GM19455 (cell line): ENCODE data around the gene VPS11.
A peak's percentile ranks its signal among the peaks of the same experiment; 100 is the strongest.
"Not testable (repeated sequence)": the region's sequence is repeated elsewhere in the genome, so short reads cannot be mapped to it uniquely, and the experiment has no call there.

Experiments
- ATAC-seq: cut with Tn5 transposase; IDR thresholded peaks from one replicate; pipeline ENCODE4 v1.9.1; 2021; ENCODE audit not compliant: unreplicated experiment

The VPS11 gene

DNA sequence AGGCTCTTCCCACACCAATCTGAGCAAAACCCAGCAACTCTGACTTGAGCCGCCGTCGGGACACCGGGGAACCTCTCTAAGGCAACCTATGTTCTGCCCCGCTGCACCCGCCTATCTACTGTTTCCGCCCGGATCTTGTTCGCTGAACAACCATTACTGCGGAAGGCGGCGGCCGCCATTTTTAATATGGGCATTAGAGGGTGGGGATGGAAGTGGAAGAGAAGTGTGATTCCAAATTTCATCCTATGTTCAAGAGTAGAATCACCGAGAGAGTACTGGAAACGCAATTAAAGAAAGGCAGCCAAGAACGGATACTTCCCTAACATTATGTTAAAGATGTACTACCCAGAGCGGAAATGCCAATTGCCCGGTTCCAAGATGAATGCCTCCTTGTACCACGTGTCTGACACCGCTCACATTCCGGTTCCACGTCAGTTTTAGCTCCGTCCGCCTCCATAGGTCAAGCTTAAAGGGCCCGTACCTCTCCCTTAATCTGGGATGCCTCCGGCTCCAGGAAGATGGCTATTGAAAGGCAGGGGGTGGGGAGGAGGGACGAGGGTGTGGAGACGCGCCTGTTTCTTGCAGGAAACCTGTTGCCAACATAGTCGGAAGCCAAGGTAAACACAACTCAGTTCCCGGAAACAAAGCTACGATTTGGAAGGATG is 34.3 kb downstream of the VPS11 start, which contains the start of gene DPAGT1:
TSS of gene DPAGT1 (minus strand) at position 95 of the 665 bp plus-strand sequence. CDS start 198 bp downstream, outside the sequence.
- ATAC-seq: peak; percentile 75

DNA sequence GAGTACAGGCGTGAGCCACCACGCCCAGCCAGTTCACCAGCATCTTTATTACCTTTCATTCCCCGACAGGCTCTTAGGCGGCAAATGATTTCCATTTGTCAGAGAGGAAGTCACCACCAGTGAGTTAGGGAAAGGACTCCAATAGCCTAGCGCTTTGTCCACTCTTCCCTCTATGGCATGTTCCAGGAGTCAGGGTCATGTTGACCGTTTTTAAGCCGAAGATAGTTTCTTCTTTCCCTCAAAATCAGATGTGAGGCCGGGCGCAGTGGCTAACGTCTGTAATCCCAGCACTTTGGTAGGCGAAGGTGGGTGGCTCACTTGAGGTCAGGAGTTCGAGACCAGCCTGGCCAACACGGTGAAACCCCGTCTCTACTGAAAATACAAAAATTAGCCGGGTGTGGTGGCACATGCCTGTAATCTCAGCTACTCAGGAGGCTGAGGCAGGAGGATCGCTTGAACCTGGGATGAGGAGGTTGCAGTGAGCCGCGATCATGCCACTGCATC is 35.6 kb downstream of the VPS11 start:
- ATAC-seq: not testable (repeated sequence)

DNA sequence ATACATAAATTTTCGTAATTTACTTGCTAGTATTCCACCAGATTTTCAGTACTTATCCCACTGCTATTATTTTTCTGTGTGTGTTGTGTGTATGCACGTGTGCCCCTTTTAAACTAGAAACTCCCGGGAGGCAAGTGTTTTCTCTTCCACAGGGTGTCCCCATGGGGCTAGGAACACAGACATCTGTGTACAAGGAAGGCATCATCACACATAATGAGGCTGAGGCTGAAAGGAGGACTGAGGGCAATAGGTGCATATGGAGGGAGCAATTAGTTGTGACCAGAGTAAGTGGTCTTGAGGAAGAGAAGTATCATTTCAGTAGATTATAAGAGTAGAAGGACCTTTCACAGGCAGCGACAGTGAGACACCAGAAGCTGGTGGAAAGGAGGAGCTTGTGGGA is 36.2 kb downstream of the VPS11 start:
- ATAC-seq: no peak

DNA sequence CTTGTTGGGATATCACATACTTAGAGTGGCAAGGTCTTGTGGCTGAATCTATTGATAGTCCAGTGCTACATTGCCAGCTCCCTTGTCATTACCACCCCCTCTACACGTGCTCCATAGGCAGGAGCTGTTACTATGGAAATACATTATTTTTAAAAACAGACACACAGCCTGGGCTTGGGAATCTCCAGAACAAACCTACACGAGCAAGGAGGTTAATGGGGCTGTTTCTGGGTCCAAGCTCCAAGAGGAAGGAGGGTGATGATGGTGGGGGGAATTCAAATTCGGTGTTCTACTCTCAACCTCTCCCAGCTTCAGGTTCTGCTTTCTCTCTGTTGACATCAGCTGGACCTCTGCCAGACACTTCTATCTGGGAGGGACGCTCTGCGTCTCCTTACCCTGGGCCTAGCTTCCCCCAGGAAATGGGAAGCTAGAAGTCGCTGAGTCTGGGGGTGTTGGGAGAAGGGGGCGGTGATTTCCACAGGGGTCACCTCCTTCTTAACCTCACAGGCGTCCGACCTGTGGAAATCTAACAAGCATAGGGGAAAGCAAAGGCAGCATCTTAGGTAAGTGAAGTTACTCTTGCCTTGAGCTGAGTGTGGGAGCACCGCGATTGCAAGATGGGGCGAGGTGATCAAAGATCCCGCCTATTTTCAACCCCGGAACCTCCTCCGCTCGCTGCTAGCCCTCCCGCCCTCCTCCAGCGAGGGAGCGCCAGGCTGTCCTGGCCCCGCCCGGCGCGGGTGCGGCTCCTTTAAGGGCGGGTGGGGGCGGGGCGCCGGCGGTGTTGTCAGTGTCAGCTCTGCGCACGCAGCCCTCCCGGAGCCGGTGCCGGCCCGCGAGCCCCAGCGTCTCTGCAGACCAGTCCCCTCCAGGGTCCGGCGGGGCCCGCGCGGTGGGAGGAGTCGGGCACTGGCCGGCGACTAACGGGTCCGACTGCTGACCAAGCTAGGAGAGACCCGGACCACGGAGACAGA is 39.2 kb downstream of the VPS11 start, which contains the start of gene C2CD2L:
TSS of gene C2CD2L (plus strand) at position 781 of the 974 bp plus-strand sequence. CDS start 398 bp downstream, outside the sequence.
- peak; percentile 74 for ATAC-seq

DNA sequence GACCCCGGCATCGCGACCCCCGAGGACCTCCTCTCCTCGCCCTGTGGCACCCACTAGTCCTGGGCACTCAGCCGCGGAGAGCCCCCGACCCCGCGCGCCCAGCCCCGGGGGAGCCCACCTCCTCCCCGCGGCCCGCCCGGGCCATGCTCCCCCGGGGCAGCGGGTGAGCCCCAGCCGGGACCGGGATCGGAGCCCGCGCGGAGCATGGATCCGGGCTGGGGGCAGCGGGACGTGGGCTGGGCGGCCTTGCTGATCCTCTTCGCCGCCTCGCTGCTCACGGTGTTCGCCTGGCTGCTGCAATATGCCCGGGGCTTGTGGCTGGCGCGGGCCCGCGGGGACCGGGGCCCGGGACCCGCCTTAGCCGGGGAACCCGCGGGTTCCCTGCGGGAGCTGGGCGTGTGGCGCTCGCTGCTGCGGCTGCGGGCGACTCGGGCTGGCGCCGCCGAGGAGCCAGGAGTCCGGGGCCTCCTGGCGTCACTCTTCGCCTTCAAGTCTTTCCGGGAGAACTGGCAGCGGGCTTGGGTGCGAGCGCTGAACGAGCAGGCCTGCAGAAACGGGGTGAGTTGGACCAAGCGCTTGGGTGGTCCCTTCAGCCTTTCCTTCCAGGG is 40.0 kb downstream of the VPS11 start:
- ATAC-seq: peak; percentile 25

DNA sequence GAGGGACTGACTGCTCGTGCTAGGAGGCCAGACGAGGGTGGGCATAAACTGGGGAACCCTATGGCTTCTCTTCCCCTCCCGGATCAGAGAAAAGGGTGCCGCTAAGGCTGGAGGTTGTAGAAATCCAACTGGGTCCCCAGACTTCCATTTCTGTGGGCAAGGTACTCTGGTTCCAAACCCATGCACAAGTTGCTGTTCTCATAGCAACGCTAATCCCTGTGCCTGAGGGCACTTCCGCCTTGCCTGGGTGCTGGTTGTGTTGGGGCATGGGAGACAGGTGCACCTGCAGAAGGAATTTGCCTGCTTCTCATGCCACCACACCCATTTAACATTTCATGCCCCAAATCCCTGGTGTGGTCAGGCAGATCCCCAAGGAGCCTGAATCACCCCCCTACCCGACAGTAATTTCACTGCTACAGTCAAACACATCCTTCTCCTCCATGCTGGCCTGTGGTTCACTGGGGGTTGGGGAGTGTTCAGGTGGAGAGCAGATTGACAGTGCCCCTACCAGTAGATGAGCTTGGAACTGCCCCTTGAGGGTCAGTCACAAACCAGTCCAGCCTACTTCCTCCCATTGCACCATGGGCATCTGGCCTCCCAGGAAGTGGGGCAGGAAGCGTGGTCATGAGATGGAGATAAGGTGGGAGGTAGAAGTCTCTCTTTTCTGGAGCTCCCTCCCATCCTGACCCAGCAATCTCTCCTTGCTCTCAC is 40.7 kb downstream of the VPS11 start:
- ATAC-seq: no peak

DNA sequence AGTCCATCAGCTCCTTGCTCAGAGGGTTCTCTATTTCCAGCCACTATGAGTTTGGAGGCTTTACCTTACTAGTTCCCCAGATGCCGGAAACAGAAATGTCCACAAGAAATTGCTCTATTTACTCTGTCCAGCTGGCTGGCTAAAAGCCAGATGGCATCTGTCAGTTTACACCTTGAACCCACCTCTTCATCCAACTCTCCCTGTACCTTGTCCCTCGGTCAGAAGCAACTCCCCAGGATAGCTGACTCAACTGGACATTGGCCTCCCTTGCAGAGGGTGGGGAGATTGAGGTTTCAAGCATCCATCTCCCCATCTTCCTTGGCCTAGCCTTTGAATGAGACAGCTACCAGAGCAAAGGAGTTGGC is 41.2 kb downstream of the VPS11 start:
- ATAC-seq: no peak

DNA sequence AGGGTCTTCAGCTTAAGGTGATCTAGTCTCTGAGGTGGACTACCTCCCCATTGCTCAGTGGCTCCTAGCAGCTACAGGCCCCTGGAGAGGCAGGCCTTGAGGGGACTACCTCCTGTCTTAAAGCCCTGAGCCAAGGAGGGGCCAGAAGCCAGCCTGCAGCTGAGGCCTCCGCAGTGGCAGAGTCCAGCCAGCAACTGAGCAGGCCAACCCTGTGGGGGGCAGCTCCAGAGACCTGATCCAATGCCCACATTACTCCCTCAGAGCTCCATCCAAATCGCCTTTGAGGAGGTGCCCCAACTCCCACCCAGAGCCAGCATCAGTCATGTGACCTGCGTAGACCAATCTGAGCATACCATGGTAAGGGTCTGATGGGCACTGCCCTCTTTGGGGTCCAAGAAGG is 42.2 kb downstream of the VPS11 start:
- ATAC-seq: no peak

DNA sequence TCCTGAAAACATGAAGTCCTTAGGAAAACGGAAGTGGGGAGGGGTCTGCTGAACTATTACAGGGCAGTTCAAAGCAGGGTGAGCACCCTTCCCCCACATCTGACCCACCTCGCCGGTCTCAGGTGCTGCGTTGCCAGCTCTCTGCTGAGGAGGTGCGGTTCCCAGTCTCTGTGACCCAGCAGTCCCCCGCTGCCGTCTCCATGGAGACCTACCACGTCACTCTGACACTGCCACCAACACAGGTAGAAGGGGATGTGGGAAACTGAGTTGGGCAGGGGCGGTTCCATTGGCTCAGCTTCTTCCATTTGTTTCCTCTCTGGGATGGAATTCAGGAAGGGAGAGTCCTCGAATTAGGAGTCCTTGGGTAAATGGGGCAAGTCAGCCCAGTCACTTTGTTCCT is 42.8 kb downstream of the VPS11 start:
- no peak for ATAC-seq

DNA sequence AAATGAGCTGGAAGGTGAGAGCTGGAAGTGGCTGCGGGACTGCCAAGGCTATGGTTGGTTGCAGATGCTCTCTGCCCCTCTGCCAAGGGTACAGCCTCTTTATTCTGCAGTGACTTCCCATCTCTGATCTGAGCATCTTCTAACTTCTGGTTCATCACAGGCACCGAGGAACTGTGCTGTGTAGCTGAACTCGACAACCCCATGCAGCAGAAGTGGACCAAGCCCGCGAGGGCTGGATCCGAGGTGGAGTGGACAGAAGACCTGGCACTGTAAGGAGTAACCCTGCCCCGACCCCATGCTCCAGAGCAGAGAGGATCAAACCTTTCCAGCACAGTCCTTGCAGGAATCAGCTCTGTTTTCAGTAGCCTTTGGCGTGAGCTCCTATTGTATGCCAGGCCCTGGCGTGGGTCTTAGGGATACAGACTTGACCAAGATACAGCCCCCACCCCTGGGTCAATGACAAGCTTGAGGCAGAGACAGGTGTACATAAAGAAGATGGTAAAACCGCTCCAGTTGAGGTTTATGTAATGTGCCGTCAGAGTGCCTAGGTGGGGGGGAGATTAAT is 43.8 kb downstream of the VPS11 start:
- ATAC-seq: no peak

DNA sequence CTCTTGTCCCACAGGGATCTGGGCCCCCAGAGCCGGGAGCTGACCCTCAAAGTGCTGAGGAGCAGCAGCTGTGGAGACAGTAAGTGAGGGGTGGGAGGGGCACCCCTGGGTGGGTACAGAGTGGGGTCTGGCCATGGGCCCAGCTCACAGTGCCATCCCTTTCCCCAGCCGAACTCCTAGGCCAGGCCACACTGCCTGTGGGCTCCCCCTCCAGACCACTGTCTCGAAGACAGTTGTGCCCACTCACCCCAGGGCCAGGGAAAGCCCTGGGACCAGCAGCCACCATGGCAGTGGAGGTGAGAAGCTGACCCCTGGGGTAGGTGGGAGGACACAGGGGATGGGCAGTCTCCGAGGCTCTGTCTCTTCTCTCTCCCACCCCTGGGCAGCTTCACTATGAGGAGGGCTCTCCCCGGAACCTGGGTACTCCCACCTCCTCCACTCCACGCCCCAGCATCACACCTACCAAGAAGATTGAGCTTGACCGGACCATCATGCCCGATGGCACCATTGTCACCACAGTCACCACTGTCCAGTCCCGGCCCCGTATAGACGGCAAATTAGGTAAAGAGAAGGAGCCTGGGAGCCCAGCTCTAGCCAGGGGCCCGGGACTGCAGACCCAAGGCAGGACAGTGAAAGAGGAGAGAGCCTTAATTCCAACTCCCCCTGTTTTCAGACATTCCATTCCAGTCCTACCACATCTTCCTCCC is 44.8 kb downstream of the VPS11 start:
- ATAC-seq: no peak

DNA sequence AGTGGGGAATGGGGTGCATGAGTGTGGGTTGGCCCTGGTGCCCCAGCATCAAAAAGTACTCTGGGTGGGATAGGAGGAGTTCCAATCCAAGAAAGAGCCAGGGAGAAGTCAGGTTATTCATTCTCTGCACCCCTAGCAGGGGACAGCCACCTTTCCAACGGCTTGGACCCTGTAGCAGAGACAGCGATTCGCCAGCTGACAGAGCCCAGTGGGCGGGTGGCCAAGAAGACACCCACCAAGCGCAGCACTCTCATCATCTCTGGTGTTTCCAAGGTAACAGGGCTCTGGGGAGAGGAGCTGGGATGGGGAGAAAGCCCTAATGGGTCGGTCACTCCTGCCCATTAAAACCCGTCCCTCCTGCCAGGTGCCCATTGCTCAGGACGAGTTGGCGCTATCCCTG is 46.1 kb downstream of the VPS11 start:
- no peak for ATAC-seq

DNA sequence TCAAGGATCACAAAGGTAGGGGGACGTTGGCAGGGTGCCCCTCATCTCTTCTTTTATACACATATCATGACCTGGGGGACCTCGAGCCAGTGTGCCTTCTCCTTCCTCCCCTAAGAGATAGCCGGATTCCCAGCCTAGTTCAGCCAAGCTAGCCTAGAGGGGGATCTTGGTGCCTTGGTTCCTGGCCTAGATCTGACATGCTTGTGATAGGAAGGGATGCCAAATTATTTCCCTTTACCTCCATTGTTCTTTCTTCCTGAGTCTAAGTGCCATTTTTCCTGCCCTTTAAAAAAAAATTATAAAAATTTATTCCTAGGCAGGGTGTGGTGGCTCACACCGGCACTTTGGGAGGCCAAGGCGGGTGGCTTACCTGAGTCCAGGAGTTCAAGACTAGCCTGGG is 46.7 kb downstream of the VPS11 start:
- no peak for ATAC-seq

DNA sequence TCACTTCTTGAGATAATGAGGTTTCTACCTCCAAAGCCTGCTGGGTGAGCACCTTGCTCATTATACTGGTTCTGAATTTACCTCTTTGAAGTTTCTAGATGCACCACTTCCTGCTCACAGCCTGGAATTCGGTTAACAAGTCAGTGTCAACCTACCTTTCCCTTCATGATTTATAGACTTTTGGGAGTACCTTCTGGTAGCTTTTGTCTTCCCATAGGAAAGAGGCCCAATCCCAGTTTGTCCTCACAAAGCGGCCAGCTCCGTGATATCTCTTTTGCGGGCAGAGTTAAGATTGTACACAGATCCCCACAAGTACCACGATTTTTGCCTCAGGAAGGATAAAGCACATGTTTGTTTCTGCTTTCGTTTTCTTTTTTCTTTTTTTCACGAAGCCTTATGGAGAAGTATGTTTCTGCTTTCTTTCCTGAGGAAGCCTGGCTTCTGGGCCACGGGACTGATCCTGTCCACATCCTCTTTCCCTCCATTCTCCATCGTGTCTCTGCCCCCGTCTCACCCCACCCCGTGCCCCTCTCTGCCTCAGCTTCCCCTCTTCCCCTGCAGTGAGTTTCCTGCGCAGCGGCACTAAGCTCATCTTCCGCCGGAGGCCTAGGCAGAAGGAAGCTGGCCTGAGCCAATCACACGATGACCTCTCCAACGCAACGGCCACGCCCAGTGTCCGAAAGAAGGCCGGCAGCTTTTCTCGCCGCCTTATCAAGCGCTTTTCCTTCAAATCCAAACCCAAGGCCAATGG is 48.0 kb downstream of the VPS11 start:
- no peak for ATAC-seq

DNA sequence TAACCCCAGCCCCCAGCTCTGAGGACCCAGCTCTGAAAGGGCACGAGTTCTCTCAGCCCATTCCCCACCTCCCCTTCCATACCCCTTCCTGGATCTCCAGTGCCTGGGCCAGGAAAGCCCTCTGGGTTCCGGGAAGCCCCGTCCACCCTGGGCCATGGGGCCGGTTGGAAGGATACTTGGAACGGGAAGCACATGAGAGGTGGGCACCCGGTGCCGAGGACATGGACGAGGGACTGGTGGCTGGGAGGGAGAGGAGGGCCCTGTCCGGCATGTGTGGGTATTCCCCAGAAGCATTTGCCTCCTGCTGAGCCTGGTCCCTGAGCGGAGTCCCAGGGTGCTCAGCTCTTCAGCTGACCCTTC is 48.6 kb downstream of the VPS11 start:
- no peak for ATAC-seq

DNA sequence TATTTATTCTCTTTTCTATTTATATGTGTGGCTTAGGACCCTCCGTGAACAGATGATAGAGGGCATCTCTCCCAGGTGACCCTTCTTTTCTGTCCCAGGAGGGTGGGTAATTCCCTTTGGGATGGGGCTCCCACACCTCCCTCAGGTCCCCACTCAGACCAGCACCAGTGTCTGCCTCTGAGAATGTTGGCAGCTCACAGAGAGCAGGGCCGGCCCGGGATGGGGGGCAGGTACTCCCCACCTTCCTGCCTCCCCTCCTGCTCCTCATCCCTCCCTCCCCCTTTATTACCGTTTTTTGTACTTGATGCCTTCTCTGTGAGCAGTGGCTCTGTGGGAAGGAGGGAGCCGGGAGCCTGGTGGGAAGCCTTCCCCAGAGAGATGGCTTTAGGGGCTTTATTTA is 49.0 kb downstream of the VPS11 start:
- no peak for ATAC-seq

DNA sequence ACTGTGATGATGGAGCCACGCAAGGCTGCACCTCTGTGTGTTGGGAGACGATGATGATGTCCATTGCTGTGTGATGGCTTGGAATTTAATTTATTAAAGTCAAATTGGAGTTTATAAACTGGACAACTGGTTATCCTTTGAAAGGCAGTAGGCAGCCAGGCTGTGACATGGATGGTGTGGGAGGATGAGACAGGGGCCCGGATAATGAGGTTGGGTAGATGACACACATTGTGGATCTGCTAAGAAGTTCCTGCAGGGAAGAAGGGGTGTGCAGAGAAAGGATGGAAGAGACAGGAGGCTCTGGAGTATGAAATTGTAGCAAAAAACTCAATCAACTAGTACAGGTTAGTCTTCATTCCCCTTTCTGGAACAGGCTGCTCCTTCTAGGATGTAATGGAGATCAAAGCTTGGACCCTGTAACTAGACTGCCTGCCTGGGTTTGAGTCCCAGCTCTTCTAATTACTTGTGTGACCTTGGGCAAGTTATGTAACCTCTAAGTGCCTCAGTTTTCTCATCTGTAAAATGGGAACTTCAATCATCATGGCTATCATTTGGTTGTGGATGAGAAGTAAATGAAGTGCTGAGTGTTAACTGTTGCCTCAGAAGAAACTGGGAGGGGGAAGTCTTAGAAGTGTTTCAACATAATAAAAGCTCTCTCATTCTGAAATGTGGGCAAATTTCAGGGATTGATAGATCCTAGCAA is 49.5 kb downstream of the VPS11 start:
- no peak for ATAC-seq

DNA sequence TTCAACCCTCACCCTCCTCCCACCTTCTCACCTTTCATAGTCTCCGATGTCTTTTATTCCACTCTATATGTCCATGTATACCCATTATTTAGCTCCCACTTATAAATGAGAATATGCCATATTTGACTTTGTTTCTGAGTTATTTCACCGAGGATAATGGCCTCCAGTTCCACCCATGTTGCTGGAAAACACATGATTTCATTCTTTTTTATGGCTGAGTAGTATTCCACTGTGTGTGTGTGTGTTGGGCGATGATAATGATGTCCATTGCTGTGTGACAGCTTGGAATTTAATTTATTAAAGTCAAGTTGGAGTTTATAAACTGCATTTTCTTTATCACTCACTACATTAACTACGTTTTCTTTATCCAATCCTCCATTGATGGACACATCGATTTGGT is 50.6 kb downstream of the VPS11 start:
- ATAC-seq: no peak

DNA sequence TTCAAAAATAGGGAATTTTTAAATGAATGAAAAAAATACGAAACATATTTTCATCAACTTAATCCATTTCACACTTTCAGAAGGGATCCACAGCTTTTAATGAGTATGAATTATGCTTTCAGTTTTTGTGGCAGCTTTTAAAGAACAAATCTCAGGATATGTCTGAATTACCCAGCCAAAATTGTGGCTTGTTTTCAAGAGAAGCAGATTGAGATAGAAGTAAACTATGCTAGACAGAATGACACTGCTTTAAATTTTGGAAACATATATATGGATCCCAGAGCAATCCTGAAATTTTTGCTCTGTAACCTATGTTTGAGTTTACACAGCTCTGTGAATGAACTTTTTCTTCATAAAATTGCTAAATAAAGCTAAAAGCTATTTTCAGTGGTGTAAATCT is 51.3 kb downstream of the VPS11 start:
- no peak for ATAC-seq
